GM21360 (cell line): ENCODE results near the gene BARHL2.

Experiments used
- ATAC-seq: cut with Tn5 transposase; IDR thresholded peaks from one replicate; pipeline ENCODE4 v1.9.1; 2021; ENCODE audit warnings: mild to moderate bottlenecking, moderate library complexity; ENCODE audit not compliant: unreplicated experiment

Gene BARHL2

GRCh38 chr1:90724926-90725656 lies 8.0 kb upstream of the BARHL2 start:
- ATAC-seq = no peak

DNA sequence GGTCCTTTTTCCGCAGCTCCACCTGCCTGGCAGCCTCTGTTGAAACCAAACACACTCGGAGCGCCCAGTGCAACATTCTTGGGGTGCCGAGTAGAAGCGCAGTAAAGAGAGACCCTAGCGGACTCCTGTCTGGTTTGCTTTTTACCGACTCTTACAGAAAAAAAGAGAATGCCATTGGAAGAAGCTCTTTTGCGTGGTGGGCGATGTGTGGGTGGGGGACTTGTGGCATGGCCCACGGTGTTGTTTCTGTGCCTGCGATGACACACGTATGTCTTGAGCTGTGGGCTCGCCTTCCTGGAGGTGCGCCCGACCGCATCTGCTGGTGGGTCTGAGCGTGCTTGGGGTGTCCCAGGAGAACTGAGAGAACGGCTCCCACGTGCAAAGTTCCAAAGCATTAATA lies 7.3 kb upstream of the BARHL2 start:
- ATAC-seq = no peak

GRCh38 chr1:90723590-90724108 lies 6.5 kb upstream of the BARHL2 start:
- no peak for ATAC-seq

DNA sequence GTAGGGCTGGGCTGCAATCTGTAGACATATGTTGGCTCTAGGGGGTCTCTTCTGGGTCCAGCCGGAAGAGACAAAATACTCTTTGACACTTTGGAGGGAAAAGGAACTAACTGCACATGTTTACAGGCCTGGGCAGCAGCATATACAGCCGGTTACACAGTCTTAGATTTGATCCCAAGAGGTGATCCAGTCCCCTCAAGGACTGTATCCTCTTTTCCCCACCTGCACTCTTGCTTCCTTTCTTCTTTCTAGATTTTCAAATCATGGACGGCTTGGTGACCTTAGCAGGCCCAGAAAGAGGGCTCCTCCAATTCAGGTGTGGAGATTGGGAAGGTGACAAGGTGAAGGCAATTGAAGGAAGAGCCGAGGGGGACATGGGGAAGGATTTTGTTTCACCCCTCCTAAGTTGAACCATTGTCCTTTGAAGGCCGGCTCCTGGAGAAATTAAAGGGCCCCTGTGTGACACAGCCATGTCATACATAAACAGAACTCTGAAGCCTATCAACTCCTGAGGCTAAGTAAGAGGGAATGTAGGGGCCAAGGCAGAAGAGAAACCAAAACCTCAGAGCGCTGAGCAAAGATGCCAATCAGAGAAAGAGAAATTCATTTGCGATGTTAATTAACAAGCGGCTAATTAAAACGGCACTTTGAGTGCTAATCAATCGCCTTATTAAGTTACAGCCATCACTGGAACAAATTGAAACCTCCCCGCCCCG lies 5.9 kb upstream of the BARHL2 start:
- ATAC-seq = no peak

DNA sequence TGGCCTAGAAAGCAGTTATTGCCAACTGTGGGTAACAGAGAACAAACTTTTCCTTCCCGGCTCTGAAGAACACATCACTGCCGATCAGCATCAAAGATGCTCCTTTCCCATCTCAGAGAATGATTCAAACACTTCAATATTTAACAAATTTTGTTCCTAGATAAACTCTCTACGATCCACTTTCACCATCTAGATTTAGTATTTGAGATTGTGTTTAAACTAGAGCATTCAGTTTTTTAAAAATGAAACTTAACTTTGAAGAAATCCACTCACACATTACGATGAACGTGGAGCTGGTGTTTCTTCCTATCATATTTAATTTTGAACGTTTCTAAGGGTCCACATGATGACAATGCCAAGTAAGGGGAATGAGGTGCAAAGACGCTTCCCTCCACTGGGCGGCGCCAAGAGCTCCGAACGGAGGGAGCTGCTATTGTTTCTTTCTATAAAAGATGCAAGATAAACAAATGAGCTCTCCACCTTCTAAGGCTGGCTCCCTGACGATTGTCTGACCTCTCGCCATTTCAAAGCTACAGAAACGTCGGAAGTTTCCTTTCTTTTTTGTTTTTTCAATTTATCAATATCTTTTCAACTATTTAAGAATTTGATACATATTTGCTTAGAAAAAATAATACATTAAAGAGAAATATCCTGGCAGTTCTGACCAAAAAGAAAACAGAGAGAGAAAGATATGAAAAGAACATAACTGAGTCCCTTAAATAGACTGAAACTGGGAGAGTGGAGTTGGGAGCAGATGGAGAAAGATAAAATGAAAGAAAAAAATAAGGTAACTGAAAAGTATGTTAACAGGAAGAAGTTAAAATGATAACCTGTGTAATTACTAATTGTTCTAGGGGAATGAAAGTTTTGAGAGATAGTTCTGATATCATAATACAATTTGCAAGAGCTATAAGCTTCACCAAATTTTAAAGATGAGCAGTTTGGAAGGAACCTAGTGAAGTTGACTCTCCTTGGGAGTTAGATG lies 4.4 kb upstream of the BARHL2 start:
- ATAC-seq = peak; percentile 65

DNA sequence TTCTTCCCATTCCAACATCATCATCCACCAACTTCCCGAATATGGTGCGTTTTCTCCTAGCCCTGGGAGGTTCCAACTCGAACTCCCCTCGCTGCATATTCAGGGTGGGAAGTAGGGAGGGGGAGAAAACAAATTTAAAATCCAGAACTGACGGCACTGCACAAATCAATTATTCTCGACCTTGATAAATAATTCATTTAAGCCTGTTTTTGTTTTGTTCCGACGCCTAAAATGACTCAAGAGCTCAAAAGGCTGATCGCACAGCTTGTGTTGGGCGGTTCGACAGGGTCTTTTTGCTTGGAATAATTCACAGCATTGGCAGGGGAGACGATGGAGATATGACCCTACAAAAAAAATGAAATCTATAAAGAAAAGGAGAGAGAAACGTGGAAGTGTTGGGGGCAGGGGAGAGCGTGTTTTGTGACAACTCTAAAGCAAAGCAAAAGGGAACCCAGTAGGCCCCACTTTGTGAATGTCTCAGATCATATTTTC lies 3.1 kb upstream of the BARHL2 start:
- no peak for ATAC-seq

GRCh38 chr1:90719330-90720144 lies 2.4 kb upstream of the BARHL2 start:
- ATAC-seq = no peak

GRCh38 chr1:90718411-90719329 lies 1.6 kb upstream of the BARHL2 start:
- ATAC-seq = no peak

DNA sequence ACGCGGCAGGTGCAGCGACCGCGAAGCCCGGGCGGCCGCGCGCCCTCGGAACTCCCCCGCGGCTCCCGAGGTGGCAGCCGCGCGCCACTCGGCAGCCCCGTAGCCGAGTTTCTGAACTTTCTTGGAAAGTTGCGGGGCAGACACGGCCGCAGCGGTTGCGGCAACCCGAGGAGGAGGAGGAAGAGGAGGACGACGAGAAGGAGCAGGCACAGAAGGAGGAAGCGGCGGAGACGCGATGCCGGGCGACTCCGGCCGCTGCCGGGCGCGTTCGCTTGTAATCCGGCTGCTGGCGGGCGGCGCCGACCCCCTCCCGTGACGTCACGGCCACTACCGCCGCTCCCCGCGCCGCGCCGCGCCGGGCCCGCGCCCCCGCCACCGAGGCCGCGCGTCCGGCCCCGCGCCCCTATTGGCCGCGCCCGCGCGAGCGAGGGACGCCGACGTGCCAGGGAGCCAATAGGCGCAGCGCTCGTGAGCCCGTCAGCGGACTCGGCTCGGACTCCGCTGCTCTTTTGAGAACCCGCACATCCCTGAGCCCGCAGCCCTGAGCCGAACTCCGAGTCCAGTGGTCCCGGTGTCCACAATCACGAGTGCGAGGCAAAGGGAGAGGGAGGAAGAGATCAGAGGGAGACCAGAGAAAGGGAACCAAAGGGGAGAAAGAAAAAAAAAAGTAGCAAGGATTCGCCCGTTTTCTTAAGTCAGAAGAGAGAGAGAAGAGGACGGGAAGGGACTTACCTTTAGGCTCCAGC lies 736 bp upstream of the BARHL2 start:
- peak; percentile 48 for ATAC-seq

DNA sequence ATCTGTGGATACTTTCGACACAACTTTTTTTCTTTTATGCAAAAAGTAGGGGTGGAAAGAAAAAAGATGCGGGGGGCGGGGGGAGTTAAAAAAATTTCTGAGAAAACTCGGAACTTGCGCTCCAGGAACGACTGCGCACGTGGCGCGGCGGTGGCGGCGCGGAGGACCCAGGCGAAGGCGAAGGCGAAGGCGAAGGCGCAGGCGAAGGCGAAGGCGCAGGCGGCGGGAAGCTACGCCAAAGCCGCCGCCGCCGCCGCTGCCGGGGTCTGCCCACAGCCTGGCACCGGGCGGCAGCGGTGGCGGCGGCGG lies 208 bp upstream of the BARHL2 start:
- no peak for ATAC-seq

DNA sequence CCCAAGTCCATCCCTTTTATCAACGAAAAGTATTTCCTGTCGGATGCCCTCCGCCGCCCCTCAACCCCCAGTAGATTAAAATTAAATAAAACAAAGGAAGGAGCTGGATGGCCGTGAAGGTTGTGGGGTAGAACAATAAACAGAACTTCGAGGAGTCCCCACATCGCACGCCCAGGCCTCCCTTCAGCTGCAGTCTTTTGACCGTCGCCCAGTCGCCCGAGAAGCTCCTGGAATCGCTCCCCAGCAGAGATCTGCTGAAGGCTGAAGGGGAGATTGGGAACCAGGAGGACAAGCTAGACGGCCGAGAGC lies 905 bp downstream of the BARHL2 start:
- ATAC-seq = no peak

- ATAC-seq = no peak
These were observed 1.8 kb downstream of the BARHL2 start for GRCh38 chr1:90715309-90715708.

GRCh38 chr1:90714521-90714951 lies 2.6 kb downstream of the BARHL2 start:
- no peak for ATAC-seq

GRCh38 chr1:90713741-90714509 lies 3.2 kb downstream of the BARHL2 start:
- no peak for ATAC-seq

DNA sequence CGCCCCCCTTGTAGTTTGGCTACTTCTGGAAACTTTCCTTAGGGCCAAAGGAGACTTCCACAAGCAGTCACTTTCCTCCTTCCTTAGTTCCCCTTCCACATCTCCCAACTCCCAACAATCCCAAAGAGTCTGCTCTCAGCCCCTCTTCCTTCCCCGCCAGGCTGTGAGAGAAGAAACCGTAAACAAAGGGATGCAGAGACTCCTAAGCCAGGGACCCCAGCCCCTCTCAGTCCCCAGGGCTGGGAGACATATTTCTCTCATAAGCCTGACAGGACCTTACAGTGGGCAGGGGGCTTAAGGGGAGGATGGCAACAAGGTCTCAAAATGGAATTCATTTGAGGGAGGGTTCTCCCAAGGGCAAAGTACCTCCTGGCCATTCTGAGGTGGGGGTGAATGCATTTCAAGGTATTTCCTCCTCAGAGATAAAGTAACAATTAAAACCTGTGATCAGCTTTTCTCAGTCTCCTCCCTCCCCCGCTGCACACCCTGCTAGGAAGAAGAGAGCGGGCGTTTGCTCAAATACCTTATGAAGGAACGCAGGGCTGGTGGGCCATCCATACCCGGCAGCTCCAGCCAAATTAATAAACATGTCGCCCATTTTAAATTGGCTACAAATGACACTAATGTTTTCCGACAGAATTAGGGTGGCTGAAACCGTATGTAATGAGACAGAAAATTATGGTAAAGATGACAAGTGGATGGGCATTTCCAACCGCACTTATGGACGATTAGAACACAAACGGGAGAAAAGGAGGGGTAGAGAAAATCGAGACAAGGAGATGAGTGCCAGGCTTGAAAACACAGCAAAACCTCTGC lies 4.0 kb downstream of the BARHL2 start:
- no peak for ATAC-seq

- no peak for ATAC-seq
These were observed 4.8 kb downstream of the BARHL2 start for GRCh38 chr1:90712153-90712856.
